Body of pancreas (tissue), 4 donors: Measurements from ENCODE around the gene MGAT4B. TPM values are rescaled to one million over a fixed set of nuclear protein-coding genes. Genes with fewer than 3 reads are reported as not detected.

Experiments
- ATAC-seq: fragments of 150-250 bp; one replicate; pipeline ENCODE4 v1.9.1; 2016
- DNase-seq, 4 donors: peaks; one replicate each; pipeline ENCODE4 v3.0.0-alpha.2; 2019
- H3K27ac ChIP-seq, 4 donors: fragments of 200-600 bp; sonication (generic); 1 replicate in 3 of 4; 2 replicates in 1 of 4; pipeline versions ENCODE4 v1.5.1 to v1.6.1; 2016 to 2019; ENCODE audit warnings: mild to moderate bottlenecking in 1 of 4, mixed read lengths in 1 of 4, moderate library complexity in 1 of 4
- H3K27me3 ChIP-seq, 2 donors: fragments of 200-600 bp; sonication (generic); one replicate each; pipeline ENCODE4 v1.6.0; 2016; ENCODE audit warnings: mild to moderate bottlenecking in 1 of 2
- H3K36me3 ChIP-seq, 2 donors: fragments of 200-600 bp; sonication (generic); replicated peaks in 1 of 2; 2 replicates each; pipeline ENCODE4 v1.5.1; 2016; ENCODE audit warnings: low read depth in 2 of 2; ENCODE audit not compliant: insufficient read depth in 1 of 2
- H3K4me1 ChIP-seq: fragments of 200-600 bp; sonication (generic); one replicate; pipeline ENCODE4 v1.6.0; 2016
- H3K4me3 ChIP-seq, 2 donors: fragments of 200-600 bp; sonication (generic); 1 replicate in 1 of 2; 2 replicates in 1 of 2; pipeline ENCODE4 v1.5.1; 2016 to 2019
- H3K9me3 ChIP-seq, 3 donors: fragments of 200-600 bp; sonication (generic); 1 replicate in 2 of 3; 2 replicates in 1 of 3; pipeline ENCODE4 v1.5.1; 2016
- CTCF ChIP-seq, 7 experiments: fragments of 450-650 bp in 4 of 7; fragments of 200-600 bp in 3 of 7; sonication (generic) in 3 of 7; IDR thresholded peaks; one replicate each; pipeline ENCODE4 v1.5.1; 2016 to 2019; ENCODE audit warnings: antibody characterized with exemption in 7 of 7
- POLR2A ChIP-seq, 3 donors: fragments of 450-650 bp; IDR thresholded peaks; one replicate each; pipeline ENCODE4 v1.6.1; 2016; ENCODE audit warnings: antibody characterized with exemption in 3 of 3, mild to moderate bottlenecking in 2 of 3
- WGBS, 2 donors: methylation state at CpG; one replicate each; pipeline ENCODE4 v1.1.5; 2017; 5-methylcytosine and 5-hydroxymethylcytosine counted together
- intact Hi-C: fragments of 100-400 bp; cut with DNase I; formaldehyde crosslinking; loops from one replicate; pipeline ENCODE4 v1.15.1; 2023
- total RNA-seq, 2 donors: library from RNA; depleted of rRNA; stranded (reverse); fragments of >200 nt; gene quantifications; one replicate each; pipeline ENCODE4 v1.1.0, GENCODE V29; 2016

Gene MGAT4B
- total RNA-seq, 2 donors from 2014 or later, result 89.0 to 90.0 TPM

GRCh38 chr5:179814090-179814489, 7.4 kb upstream of the MGAT4B start:
- H3K9me3 ChIP-seq, result no peaks in the 10 kb centered on the region
- 77 to 87% methylated on average over 3 of the region's 3 CpGs for WGBS, 2 donors
- no peak overlapping the region for H3K4me3 ChIP-seq
- H3K27me3 ChIP-seq, result no peaks in the 10 kb centered on the region
- TF ChIP-seq CTCF (IDR thresholded peaks at IDR 0.05), result no peak
- TF ChIP-seq POLR2A (IDR thresholded peaks at IDR 0.05), result no peak
- H3K27ac ChIP-seq, result no peak overlapping the region
- DNase-seq, result no peak
- H3K36me3 ChIP-seq, result no peaks in the 10 kb centered on the region
- intact Hi-C loops, result no loop called here
- peaks cover 20% of the 10 kb centered on the region for H3K4me1 ChIP-seq
- ATAC-seq, result no peak

- ATAC-seq (no peak), DNase-seq (no peak)
- TF ChIP-seq POLR2A (IDR thresholded peaks at IDR 0.05) (no peak), CTCF (IDR thresholded peaks at IDR 0.05) (no peak)
- Histone ChIP-seq H3K36me3 (no peaks in the 10 kb centered on the region), H3K4me3 (no peak overlapping the region), H3K27ac (no peak overlapping the region), H3K4me1 (peaks cover 14% of the 10 kb centered on the region), H3K27me3 (no peaks in the 10 kb centered on the region), H3K9me3 (no peaks in the 10 kb centered on the region)
- 87 to 88% methylated on average over 5 of the region's 5 CpGs for WGBS, 2 donors
- intact Hi-C loops, result no loop called here
These were observed 6.4 kb upstream of the MGAT4B start for GRCh38 chr5:179812997-179813607.

GRCh38 chr5:179812135-179812825, 5.6 kb upstream of the MGAT4B start:
- no peak for TF ChIP-seq POLR2A (IDR thresholded peaks at IDR 0.05)
- TF ChIP-seq CTCF (IDR thresholded peaks at IDR 0.05), result no peak
- WGBS, 2 donors, result 92 to 94% methylated on average over 20 to 27 of the region's 27 CpGs
- no peaks in the 10 kb centered on the region for H3K27me3 ChIP-seq
- no peak overlapping the region for H3K4me3 ChIP-seq
- DNase-seq (no peak), ATAC-seq (no peak)
- intact Hi-C loops, result no loop called here
- H3K36me3 ChIP-seq, result no peaks in the 10 kb centered on the region
- no peak overlapping the region for H3K27ac ChIP-seq
- peaks cover 14% of the 10 kb centered on the region for H3K4me1 ChIP-seq
- H3K9me3 ChIP-seq, result no peaks in the 10 kb centered on the region

GRCh38 chr5:179805529-179806249, 977 bp downstream of the MGAT4B start:
- 0 to 3% methylated on average over 5 to 44 of the region's 65 CpGs for WGBS, 2 donors
- no peaks in the 10 kb centered on the region for H3K27me3 ChIP-seq
- ATAC-seq (peak; percentile 32), DNase-seq (peak in 3 of 4 donors; percentile 46 to 51 (median 50))
- H3K36me3 ChIP-seq, result no peaks in the 10 kb centered on the region
- TF ChIP-seq CTCF (IDR thresholded peaks at IDR 0.05), result no peak
- TF ChIP-seq POLR2A (IDR thresholded peaks at IDR 0.05), result peak in 2 of 3 donors; percentile 6 to 42
- peak overlapping the region; percentile 38 to 72 for H3K4me3 ChIP-seq
- no peaks in the 10 kb centered on the region for H3K9me3 ChIP-seq
- peak overlapping the region; percentile 85 to 95 (median 91) for H3K27ac ChIP-seq
- peaks cover 52% of the 10 kb centered on the region for H3K4me1 ChIP-seq
- intact Hi-C loops, result loop anchor here (10.0 kb wide), 1 partner anchor 99 kb away; the partner anchor contains the start of gene TBC1D9B
